Activated CD4-positive, alpha-beta T cell treated with anti-CD3 and anti-CD28 coated beads, Interleukin-2, amount 50 U/mL, for 1 hour (primary cell): ENCODE results near the gene TCFL5.

ENCODE experiments used
- DNase-seq: peaks from one replicate; pipeline ENCODE4 v3.0.0-alpha.2; 2020

The TCFL5 gene

DNA sequence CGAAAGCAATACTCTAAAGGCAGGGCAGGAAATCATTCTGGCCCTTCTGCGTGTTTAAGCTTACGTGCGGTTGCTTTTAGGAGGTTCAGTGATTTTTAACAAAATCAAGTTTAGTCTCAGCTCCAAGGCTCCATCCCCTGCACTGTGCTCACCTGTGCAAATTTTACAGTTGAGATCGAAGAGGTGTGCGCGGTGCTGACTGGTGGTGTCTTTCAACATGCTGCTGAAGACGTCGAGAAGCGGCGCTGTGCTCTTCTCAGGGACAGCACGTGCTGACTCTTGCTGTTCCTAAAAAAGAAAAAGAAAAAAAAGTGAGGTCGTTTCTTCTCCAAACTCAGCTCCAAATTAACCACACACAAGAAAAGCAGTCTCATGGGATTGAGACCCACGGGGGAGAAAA lies 32.6 kb upstream of the TCFL5 start:
- DNase-seq, result no peak

DNA sequence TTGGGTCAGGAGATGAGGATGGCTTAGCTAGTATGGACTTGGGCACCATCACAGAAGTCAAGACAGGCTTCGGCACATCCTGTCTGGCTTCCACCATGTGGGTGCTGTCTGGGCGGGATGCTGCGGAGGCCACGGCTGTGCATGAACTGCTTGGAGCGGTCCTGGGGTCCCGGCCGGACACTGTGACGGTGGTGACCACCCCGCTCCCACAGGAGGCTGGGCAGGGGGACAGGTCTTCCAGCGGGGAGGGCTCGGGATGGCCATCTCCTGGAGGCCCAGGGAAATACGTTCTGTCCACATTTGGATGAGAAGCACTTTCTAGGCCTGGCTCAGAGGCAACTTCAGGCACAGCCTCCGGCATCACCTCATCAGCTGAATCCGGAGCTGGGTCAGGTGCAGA lies 32.1 kb upstream of the TCFL5 start:
- no peak for DNase-seq

DNA sequence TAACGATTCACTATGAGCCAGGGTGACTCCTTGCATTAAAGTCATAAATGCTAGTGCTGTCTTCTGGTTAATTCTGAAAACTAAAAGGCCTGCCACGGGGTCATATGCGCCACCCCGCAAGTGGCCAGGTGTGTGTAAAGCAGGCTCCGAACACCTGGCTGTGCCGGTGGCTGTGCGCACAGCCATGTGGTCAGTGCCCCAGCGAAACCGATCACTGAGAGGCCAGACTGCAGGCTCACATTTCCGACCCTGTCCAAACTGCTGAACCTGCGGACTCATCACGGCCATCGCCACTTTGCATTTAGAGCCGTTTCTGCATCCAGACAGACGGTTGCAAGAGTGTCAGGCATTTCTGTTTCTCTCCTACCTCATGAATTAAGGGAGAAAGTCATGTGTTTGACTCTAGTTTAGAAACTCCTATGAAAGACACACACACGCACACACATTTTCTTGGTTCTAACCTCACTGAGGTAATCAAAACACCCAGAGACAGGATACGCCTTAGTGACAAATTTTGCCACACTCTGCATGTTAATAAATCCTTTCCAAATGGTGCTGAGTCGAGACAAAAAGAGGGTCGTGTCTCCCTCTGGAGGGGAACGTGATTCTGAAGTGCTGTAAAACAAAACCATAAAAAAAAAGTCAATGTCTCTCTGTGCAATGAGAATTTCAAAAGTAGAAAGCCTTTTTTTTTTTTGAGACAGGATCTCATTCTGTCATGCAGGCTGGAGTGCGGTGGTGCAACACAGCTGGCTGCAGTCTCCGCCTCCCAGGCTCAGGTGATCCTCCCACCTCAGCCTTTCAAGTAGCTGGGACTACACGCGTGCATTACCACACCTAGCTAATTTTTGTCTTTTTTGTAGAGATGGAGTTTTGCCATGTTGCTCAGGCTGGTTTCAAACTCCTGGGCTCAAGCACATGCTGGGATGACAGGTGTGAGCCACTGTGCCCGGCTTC lies 31.0 kb upstream of the TCFL5 start:
- peak; percentile 43 for DNase-seq

DNA sequence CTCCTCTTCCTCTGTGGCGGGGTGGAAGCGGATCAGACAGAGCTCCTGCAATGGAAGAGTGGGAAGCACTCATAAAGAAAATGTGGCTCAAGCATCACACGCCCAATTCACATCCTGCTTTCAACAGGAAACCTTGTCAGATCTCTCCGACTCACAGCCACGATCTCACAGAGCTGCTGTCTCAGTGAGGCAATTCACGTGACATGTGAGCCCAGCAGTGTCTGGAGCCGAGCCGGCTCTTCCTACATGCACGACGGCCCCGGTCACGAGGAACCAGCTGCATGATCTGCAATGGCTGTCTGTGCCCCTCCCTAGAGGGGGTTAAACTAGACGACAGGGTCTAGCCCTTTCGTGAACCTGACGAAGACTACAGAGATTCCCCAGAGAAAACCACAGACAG lies 29.5 kb upstream of the TCFL5 start:
- DNase-seq, result peak; percentile 56

DNA sequence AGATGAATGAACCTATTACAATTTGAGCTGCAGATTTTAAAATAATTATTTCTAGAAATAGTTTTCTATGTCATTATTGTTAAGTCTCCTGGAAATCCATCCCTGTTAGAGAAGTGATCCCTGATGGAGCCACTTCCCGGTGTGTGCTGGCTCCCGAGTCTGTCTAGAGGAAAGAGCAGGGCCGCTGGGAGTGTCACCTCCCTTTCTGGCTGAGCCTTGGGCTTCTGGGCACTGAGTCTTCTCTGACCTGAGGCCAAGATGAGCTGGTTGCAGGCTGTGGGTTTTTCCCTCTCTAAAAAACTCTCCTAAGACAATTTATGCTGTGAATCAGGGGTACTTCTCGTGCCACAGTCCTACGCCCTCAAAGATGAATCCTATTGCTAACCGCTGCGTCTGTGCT lies 28.8 kb upstream of the TCFL5 start:
- no peak for DNase-seq

DNA sequence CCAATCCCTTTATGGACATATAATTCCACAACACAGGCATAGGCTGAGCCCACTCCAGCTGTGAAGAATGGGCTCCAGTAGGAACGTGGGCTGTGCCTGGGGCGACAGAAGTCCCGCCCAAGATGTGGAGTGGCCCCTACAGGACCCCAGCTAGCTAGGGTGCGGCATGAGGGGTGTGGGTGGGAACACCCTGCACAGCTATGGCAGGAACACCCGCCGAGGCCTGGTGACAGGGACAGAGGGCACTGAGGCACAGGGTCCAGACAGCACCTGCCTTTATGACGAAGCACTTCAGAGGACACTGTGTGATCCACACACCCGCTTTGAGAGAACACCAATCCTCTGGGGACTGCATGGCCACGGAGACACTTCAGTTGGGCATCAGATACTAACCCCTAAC lies 28.2 kb upstream of the TCFL5 start:
- DNase-seq, result no peak

DNA sequence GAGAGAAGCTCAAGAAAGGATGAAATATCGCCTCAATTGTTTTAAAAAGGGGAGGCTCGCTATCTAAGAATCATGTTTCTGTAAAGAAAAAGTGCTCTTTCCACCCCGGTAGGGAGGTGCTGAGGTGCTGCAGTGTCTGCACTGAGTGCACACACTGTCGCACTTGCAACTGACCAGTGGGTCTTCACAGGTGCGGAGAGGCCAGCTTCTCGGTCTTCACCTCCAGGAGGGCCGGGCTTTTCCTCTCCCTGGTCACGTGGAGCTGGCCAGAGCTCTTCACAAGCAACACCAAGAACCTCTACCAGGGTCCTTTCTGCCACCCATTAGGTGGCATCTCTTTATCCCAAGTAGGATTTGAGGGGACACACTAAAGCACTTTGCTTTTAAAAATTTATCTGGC lies 27.8 kb upstream of the TCFL5 start:
- DNase-seq, result no peak

DNA sequence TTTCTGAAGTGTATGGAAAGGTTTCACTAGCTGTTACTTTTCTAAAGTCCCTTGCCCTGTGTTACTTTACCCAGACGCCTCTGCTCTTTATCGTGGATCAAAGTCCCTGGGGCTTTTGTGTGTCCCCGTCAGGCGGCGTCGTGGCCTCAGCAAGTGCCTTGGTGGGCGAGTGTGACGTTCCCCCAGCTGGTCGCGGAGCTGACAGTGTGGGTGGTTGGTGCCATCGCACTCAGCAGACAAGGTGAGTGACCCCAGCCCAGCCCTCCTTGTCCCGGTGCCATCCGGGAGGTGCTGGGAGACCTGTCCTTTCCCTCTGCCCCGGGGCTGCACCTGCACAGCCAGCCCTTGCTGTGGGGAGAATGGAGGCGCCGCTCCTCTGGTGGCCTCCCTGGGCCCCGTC lies 27.3 kb upstream of the TCFL5 start:
- no peak for DNase-seq

DNA sequence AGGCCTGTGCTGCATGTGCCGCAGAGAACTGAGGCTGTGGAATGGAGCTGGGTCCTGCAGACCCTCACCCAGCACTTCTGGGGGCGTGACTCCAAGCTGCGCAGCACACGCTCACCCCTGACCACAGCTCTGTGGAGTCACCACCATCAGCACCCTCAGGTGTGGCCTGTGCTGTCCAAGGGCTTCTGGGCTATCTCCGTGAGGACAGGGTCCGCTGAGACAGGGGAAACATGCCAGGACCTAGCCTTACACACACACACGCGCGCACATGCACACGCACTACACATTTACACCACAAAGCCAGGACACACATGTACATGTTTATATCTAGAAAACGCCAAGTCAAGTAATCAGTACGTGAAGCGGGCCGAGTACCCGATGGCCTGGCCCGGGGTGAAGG lies 26.8 kb upstream of the TCFL5 start:
- DNase-seq, result no peak

DNA sequence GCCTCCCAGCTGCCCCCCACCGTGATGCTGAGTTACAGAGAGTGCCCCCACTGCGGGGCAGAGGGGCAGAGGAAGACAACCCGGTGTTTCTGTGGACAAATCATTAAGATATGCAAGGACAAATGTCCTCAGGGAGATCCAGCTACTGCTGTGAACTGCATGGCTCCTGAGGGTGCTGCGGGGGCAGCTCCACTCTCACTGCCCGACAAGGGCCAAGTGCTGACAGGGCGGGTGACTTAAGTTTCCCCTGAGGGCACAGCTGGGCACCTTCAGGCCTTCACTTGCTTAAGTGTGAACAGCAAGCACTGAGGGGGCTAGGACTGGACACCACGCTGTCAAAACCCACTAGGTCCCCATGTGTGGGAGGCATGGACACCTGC lies 26.2 kb upstream of the TCFL5 start:
- DNase-seq, result no peak

DNA sequence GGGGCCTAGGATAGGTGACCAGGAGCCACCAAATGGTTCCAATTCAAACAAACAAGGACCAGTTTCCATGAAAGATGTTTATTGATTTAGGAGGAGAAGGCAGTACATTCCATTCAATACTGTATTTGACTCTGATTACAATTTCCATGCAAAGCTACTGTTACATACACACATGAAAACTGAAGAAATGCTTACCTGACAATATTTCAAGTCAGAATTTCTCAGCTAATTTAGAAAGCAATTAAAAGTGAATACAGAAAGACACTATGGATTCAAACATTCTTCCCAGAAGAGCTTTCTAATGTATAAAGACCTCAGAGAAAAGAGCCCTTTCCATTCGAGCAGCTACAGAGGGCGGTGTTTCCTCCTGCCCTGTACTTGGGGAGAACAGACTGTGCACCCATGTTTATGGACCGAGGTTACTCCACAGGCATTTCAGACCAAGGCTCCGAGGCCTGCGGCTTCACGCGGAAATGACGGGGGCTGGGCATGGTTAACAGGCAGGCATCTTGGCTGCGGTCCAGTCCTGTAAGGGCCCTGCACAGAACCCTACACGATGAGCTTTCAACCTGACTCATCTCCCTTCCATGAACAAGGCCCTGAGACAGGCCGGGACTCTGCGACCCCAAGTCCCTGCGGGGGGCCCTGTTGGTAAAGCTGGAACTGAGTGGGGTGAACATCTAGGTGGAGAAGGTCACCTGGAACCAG lies 25.7 kb upstream of the TCFL5 start:
- DNase-seq, result peak; percentile 35

DNA sequence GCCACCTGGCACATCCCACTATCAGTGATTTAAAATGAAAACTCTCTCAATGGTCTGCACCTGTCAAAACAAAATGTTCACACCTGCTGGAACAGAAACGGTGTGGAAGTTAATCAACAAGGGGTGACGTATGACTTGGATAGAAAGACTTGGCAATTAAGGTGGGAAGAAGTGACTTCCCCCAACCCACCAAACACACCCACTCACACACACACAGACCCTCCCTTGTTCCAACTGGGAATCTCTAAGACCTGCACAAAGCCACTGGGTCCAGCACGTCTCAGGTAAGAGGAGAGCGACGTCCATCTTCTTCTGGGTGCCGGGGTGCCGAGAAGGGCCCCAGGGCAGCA lies 25.1 kb upstream of the TCFL5 start:
- no peak for DNase-seq

DNA sequence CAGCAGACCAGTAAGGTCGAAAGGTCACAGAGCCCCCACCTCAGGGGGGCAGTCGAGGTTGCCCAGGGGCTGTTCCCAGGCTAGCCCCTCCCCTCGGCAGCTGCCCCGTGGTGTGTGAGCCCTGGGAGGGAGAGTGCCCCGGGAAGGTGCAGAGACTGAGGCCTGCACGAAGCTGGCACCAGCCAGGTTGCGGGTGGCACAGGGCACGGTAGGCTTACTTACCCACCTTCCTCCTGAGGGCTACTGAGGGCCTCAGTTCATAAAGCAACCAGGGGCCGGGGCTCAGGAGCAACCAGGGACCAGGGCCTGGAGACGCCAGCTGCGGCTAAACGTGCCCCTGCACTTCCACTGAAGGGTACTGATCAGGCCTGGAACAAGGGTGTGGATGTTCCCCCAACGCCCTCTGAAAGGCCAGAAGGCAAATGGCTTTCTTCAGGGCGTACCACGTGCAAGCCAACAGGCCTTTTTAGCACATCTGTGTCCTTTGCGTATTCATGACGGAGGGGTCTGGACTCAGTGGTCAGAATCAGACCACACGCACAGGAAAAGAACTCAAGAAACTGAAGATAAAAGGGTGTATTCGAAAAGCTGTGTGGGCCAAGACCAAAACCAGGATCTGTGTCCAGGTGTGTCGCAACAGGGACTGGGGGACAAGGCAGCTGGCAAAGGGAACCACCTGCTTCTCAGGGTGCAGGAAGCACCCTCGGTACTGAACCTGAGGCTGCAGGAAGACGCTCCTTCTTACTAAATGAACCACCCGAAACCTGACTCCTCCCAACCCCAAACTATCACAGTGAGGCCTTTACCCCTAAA lies 24.5 kb upstream of the TCFL5 start:
- DNase-seq, result no peak

DNA sequence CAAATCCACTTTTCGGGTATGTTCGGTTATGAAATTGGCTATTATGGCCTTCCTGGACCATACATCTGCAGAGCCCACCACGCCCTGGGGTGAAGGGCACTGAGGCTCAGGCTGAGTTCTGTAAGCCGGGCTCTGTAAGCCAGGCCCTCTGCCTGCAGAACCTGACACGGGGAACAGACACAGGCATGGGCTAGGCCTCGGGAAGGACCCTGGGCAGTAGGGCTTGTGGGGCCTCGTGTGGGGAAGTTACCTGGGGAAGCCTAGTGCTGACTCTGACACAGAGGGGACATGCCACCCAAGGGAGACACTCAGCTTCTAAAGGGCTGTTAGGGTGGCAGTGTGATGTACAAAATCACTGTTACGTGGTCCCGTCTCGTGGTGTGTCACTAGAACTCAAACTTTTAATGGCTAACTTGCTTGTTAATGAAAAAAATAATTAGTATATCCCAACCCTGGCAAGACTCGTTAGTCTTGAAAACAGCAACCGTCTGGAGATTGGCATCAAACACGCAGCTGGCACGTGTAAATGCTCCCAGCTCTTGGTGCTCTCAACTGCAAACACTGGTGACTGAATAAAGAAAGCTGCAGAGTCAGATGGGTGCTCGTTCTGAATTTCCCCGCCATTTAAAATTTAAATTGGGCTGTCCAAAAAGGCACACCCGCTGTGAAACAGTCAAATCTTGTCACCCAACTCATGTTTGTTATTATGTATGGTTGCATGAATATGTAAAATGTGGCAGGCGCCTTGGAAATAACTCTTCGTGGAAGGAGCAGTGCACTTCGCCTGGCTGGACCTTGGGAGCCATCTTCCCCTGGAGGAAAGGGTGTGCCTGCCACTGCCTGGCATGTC lies 23.6 kb upstream of the TCFL5 start:
- DNase-seq, result no peak

DNA sequence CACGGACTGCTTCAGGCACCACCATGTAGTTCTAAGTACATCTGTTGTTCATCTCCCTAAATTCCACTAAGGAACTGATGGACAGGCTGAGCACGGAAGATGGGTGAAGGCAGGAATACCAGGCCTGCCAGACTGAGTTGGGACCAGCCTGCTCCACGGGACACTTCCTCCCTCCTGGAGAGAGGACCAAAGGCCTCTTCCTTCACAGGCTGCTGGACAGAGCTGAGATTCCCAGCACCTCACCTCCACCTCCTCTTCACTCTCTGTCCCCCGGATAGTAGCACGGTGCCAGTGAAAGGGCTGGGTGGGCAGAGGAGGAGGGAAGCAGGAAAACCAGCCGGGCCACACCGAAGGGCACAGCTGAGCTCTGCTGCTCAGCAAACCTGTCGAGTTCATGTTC lies 22.9 kb upstream of the TCFL5 start:
- DNase-seq, result no peak

DNA sequence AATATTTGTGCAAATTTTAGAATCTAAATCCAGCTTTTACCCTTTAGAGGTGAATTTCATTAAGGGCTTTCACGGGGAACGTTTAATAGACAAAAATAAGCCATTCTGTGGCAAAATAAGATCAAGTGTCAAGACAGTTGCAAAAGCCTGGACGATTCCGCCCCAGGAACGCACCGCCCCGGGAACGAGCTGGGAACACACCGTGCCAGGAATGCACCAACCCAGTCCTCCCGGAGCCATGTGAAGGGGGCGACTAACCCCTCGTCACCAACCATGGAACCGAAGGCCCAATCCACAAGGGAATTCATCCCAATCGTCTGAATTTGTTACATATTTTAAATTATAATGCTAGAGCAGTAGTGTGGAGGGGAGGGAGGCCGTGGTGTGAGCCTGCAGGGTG lies 20.8 kb upstream of the TCFL5 start:
- DNase-seq, result no peak

DNA sequence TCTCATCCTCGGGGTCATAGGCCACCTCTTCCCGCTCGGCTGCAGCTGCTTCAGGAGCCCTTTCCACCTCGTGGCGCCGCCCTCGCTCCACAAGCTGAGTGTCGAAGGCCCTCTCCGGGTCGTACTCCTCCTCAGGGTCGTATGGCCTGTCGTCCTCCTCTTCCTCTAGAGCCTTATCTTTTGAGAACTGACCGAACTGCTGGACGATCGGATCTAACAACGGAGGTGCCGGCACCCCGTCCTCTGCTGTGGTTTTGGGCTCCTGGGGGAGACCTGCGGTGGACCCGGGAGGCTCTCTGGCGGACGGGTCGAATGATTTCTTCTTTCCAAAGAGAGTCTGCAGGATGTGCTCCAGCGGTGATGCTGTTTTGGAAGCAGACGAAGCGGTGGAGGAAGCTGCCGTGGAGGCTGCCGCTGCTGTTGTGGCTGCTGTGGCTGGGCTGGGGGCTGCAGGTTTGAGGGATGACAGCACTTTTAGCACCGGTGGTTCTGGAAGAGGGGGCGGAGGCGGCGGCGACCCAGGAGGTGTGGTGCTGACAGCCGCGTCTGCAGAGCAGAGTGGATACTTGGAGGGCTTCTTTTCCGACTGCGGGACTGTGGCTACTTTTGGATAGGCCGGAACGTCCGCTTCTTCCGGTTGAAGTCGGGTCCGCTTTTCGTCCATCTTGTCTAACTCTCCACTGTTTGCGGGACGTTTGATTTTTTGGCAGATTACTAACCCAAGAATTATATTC lies 20.2 kb upstream of the TCFL5 start:
- DNase-seq, result no peak

DNA sequence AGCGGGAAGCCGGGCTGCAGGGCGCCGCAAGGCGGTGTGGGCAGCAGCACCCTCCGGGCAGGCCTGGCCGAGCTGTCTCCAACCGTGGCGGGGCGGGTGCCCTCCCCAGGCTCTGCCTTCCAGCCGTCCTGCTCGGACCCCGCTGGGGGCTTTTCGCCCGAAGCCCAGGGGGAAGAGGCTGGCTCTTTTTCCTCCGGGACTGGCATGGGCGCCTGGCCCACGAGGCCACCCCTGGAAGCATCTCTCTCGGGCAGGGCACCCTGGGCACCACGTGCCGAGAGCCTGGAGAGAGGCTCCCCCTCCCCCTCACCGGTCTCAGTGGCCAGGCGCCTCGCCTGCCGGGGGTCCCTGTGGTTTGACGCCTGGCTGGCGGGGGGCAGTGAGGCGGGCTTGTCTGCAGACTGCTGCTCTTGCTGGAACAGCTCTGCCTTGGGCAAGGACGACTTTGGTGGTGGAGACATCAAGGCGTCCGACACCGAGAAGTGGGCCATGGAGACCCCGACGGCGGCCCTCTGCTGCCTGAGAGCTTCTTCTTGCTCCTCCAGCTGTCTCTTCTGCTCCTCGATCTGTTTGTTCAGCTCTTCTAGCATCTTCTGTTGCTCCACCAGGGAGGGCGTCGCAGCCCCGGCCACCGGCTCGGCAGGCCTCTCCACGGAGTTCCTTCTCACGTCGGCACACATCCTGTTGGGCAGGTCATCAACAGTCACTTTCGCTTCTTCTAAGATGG lies 19.5 kb upstream of the TCFL5 start:
- DNase-seq, result no peak

DNA sequence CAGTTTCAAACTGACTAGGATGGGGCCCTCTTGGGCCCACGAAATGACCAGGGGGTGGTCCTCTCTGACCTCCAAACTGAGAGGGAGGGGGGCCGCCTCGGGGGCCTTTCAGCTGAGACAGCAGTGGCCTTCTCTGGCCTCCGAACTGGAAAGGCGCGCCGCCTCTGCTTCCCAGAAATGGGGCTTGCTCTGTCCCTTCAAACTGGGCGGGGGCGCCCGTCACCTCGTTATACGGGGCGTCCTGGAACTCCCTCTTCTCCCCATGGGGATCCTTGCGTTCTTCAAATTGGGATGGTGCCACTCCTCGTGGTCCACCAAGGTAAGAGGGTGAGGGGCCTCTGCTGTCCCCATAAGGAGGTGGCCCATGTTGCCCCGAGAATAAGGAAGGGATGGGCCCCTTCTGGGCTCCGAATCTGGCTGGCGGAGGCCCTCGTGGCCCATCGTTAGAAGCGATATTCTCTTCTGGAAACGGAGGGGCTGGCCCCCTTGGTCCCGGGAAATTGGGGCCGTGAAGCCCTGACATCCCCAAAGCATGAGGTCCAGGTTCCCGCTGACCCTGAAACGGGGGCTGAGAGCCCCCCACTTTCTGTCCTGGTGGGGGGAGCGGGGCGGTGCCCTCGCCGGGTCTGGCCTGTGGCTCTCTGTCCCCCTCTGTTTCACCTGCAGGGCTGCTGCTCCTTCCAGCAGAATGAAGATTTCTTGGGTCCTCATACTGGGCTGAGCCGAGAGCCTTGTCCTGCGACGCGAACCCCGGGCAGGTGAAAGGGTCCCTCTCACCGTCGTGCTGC lies 18.7 kb upstream of the TCFL5 start:
- DNase-seq, result no peak
